Stimulated activated CD4-positive, alpha-beta T cell treated with anti-CD3 and anti-CD28 coated beads, Interleukin-12 subunit alpha, Interleukin-12 subunit beta, amount 100 ng/mL, for 48 hours (primary cell): ENCODE results near the gene MCM9.
A peak's percentile ranks its signal among the peaks of the same experiment; 100 is the strongest.

Experiments
- DNase-seq, 3 donors: peaks; one replicate each; pipeline ENCODE4 v3.0.0-alpha.2; 2020; ENCODE audit warnings: low read depth in 2 of 3, low spot score in 1 of 3

The MCM9 gene

DNA sequence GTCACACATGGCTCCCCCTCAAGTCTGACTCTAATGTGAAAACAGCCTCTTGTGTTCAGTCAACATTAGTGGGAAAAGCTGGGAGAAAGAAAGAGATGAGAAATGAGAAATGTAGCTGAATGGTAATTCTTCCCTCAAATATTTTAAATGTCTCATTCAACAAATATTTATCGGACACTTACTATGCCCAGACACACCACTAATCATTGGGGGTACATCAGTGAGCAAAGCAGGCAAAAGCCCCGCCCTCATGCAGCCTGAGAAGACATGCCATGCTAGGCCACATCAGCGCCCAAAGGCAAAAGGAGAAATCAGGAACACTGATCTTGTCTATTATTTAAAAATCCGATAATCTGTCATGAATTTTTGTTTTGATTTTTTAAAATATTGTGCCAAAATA, 130.9 kb downstream of the MCM9 start:
- DNase-seq, result no peak

DNA sequence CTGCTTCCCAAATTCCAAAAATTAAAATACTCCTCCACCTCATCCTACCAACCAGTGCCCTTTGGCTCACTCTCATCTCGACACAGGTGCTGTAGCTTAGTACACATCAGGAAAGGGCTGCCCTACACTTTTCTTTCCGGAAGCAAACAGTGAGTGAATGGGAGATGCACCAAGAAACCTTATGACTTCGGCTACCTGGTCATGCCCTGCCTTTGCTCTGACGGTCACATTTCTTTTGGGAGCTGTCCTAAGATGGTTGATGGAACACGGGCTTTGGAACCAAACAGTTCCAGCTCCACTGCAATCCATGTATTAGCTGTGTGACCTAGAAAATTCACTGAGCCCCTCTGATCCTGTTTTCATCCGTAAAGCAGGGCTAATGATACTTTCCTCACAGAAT, 133.7 kb downstream of the MCM9 start:
- no peak for DNase-seq

DNA sequence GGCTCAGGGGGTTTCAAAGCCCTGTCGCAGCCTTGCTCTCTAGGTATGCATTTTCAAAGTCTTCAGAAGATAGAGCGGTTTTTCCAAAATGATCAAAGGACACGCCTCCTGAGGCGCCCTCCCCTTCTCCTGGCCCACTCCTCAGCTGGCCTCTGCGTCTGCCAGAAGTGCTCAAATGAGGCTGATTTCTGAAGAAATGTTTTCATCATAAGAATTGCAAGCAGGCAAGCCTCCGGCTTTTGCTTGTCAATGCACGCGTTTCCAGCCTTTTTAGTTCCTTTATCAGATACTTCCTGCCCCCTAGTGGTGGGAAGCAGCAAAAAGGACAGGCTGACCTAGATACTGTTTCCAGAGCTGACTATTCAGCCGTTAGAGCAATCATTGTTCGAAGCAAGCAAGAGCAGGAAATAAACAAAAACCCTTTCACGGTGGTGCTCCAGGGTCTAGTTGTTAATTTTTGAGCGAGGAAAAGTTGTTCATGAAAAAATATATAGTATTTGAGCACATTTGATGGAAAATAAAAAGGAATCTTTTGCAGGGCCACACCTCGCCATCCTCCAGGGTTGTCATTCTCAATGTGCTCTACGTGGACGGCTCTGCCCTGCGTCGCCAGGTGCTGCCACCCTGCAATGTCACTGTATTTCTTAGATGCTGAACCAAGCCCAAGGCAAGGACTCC, 134.4 kb downstream of the MCM9 start:
- DNase-seq, result peak; percentile 73 to 88 (median 76)

DNA sequence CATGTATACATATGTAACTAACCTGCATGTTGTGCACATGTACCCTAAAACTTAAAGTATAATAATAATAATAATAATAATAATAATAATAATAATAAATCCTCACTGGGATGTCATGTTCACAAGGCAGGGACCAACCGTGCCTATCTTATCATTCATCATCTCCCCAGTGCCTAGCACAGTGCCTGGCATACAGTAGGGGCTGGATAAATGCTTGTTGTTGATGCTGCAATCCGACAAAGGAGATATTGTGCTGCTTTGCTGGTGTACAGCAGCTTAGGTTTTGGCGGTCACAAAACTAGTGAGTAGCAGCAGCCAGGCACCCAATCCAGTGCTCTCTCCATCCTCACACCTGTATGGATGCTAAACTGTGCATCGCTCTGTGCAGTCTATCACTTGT, 135.1 kb downstream of the MCM9 start:
- no peak for DNase-seq

DNA sequence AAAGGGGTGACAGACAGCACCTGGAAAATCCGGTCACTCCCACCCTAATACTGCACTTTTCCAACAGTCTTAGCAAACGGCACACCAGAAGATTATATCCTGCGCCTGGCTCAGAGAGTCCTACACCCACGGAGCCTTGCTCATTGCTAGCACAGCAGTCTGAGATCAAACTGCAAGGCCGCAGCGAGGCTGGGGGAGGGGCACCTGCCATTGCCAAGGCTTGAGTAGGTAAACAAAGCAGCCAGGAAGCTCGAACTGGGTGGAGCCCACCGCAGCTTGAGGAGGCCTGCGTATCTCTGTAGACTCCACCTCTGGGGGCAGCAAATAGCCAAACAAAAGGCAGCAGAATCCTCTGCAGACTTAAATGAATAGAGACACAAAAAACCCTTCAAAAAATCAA, 138.4 kb downstream of the MCM9 start:
- peak; percentile 34 to 51 (median 48) for DNase-seq

DNA sequence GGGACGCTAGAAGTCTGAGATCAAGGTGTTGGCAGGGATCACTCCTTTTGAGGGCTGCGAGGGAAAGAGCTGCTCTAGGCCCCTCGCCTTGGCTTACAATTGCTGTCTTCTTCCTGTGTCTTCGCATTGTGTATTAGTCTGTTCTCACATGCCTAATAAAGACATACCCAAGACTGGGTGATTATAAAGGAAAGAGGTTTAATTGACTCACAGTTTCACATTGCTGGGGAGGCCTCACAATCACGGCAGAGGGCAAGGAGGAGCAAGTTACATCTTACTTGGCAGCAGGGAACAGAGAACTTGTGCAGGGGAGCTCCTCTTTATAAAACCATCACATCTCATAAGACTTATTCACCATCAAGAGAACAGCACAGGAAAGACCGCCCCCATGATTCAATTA, 143.5 kb downstream of the MCM9 start:
- peak in 1 of 3 donors; percentile 24 for DNase-seq

DNA sequence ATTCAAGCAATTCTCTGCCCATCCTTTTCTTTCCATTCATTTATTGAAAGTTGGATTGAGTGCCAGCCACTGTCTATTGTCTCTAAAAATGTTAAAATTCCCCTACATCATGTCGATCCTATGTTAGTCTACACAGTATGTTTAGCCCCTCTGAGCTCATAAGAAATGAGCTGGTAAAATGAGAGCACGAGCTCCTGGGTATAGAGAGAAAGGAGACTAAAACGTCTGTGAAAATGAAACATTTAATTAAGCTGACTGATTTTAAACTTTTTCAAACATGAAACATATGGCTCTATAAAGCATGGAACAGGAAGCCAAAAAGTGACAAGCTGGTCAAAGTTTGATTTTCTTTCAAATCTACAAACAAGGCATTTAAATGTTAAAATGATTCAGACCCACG, 145.0 kb downstream of the MCM9 start:
- no peak for DNase-seq

DNA sequence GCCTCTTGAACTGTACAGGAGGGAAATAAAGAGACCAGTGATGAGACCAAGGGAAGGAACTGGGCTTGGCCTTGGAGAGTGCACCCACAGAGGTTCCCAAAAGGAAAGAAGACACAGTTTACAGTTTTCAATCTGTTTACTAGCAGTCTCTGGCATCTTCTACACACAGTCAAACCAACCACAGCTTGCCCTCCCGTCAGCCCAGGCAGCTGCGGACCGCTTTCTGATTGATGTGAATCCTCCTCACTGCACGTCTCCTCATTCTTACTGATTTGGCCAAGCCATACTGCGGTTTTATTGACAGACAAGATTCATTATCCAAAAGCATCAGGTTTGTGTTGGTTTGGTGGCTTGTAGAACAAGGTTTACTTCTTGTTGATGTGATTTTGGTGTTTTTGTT, 145.5 kb downstream of the MCM9 start:
- DNase-seq, result no peak

DNA sequence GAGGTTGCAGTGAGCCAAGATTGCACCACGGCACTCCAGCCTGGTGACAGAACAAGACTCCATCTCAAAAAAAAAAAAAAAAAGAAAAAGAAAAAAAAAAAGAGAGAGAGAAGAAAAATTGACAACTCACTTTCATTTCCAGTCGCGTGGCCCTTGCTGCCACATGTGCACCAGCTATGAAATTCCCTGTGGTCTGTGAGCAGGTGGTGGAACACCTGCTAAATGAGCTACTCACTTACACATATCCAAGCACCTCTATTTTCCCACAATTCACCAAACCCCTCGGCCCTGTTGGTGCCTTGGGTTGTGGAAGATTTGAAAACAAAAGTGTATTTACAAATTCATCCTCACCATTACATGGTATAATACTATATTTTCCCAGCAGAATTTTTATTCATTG, 146.3 kb downstream of the MCM9 start:
- no peak for DNase-seq

DNA sequence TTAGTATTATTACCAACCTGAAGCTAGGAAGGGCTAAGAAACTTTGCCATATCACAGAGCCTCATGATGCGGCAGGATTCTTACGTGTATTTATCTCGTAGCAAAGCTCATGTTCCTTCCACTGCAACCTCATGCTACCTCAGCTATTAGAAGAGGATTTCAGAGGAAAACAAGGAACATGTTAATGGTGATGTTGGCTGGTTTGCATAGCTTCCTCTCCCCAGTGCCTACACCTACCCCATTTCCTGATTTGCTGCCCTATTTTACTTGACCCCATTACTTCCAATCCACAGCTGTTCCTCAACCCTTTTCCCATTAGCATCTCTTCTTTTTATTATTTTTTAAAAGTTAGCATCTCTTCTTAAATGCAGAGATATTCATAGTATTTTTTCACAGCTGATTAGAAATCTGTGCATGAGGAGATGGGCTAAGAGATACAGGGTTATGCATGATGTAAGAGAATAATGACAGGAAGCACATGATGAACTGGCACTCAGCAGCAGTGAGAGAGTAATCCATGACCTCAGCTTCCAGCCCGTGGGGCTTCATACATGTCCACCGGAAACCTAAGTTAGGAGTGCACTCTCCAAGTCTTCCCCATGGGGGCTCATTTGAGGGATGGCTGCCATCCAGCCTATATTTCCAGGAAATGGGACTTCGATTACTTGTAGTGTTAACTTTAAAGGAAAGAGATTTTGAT, 147.1 kb downstream of the MCM9 start:
- no peak for DNase-seq

DNA sequence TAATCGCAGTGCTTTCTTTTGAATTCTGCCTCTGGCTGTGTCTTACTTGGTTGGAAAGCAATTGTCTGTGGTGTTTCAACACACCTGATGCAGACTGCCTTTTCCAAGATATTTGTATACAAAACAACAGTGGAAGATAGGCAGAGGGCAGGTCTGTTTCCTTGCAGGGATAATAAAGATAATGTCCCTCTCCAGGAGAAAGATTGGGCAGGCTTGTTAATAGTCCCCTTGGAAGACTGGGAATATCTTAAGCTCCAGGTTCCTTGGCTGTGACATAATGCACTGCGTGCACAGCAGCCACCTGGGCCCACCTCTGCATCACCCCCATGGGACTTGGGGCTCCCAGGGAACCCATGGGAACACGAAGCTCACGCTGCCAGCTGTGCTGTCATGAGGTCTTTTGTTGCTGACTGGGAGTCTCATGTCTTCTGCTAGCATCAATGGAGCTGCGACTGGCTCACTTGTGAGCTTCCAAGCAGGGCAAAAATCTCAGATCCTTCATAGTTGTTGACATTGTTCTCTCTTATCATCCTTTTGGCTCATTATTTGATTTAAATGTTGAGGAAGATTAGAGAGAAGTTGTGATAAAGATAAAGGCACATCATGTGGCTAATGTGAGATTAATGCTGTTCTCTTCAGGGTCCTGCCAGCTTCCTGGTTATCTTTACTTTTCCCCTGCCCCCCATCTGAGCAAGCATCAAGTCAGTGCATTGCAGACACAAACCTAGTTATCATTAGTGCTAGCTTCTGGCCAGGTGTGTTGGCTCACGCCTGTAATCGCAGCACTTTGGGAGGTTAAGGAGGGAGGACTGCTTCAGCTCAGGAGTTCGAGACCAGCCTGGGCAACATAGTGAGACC, 148.1 kb downstream of the MCM9 start:
- DNase-seq, result no peak

DNA sequence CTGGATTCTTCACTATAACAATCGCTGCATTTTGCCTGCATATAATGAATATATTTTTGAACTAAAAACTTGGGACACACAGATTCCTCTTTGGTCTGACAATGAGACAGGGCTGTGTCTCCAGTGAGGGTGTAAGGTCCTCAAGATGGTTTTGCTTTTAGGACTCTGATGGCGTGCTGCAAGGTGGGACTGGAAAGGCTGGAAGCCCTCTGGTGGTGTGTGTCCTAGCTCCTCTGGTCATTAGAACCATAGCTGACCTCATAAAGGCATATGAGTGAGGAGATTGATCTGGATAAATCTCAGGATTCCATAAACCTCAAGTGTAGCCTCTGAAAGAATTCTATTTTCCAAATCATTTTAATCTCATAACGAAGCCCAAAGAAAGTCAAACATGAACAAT, 149.4 kb downstream of the MCM9 start:
- no peak for DNase-seq

DNA sequence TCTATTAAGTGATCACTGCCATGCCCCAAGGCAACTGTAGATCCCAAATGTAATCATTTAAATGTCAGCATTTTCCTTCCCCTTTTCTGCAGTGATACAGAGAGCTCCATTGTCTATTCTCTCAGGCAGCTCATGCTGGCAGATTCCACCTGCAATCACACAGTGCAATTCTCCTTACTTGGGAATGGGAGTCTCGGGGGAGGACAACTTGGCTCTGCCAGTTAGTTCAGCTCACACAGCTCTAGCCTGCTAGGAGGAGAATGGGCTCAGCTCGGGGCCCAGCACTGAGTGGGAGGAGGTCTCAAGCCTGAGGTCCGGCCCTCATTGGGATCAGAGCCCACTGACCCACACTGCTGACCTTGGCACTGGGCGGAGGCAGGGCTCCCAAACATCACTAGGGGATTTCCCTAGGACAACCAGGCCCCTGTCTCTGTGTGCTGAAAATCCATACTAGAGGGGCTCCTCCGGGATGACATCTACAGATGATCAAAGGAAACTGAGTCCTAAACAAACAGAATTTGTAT, 150.3 kb downstream of the MCM9 start:
- DNase-seq, result no peak

DNA sequence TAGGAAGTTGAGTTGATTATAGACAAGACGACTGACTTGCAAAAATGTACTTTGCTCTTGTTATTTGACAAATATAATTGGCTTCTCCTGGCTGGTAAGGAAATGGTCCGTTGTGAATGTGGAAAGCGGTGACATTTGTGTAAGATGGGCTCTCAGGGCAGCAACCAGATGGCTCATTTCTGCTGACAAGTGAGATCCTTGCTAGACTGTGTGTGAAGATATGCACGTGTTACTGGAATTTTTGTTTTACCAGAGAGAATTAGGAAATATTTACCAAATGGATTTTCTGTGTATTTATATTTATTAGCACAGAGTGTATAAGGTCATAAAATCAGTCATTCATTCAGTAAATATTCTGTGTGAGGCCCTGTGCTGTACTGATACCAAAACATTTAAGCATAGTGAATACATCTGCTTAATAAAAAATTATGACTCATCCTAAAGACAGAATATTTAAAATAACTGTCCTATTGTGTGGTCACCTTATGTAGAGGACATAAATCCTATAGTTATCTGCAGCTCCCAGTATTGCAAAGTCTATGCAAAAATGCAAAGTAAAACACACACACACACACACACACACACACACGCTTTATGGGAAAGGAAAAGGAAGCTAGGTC, 150.9 kb downstream of the MCM9 start:
- no peak for DNase-seq

DNA sequence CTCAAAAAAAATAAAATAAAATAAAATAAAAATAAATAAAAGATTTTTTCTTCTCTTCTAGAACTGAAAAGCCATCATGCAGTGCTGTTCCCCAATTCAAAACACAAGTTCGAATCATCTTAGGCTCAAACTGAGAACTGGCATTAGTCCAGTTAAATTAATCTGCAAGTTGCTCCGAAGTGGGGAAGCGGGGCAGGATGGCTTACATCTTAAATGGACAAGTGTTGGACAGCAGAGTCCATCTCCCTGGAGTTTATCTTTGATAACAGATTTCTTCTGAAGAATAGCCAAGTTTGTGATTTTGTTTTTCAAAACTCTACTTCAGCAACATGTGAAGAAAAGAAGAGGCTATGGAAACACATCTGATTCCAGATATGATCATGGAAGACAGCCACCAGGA, 152.3 kb downstream of the MCM9 start:
- DNase-seq, result no peak

DNA sequence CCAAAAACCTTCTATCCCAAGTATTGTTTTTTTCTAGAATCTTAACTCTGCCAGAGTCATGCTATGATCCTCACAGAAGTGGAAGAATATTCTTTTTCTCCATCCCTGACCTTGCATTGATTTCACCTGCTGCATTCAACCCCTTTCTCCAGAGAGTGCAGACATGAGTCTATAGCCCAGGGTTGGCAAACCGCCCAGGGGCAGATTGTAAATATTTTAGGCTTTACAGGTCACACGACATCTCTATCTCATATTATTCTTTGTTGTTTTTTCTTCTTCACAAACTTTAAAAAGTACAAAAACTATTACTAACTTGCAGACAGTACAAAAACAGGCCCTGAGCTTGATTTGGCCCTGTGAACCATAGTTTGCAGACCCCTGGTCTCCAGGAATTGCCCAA, 153.1 kb downstream of the MCM9 start:
- DNase-seq, result no peak

DNA sequence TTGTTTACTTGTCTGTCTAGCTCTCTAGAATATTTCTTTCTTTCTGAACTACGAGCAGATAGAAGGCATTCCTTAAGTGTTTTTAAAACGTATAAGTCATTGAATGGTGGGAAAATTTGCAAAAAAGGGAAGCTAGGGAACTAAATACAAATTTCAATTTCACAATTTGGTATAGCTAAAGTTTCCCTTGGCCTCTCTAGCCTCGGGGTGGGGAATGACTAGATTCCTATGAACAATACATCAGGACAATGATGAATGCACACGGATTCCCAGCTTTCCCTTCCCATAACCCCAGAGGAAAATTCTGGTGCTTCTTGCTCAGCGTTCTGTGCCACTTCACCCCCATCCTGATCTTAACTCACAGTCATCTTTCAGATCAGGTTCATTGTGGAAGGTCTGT, 154.3 kb downstream of the MCM9 start:
- DNase-seq, result no peak

DNA sequence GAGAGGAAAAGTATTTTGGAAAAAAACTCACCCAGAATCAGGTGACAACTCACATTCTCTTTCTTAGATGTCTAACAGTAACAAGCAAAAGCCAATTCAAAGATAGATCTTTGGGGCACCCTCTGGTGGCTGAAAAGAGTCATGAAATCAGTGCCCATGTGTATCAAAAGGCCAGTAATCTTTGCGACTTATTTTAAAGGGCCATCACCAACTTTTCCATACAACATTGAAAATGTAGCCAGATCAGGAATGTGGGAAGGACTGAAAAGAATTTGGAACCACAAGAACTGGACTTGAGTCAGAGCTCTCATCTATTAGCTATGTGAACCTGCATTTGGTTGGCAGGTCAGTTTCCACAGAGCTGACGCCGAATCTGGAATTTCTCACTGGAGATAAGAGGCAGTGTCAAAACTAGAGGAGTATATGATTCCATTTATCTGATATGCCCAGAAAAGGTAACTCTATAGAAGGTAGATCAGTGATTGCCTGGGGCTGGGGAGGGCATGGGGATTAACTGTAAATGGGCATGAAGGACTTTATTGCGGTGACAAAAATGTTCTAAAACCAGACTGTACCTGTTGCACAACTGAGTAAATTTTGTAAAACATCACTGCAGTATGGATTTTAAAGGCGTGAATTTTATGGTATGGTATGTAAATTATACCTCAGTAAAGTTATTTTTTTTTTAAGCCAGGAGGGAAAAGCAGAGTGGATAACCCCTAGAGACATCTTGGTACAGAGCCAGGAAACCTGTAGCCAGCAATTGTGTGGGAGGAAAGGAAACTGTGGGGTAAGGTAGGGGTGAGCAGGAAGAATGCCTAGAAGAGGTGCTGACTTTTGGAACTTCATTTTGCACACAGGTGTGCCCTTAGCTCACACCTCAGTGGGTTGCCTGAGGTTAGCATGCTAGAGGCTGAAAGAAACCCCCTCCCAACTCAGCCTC, 158.1 kb downstream of the MCM9 start:
- peak; percentile 49 to 66 (median 56) for DNase-seq

DNA sequence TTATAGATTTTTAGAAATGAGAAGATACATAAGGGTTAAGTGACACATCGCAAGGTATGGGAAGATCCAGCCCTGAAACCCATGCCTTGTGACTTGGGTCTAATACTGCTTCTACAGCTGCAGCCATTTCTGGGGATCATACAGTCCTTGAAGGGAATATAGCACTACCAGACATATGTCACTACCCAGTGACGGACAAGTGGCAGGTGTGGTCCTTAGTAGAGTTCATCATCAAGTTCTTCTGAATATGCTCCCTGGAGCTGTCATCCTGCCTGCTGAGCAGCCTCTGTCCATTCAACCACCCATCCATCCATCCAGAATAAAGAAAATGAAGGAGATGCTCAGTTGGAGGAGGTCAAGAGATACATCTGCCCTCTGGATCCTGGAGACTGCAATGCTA, 159.6 kb downstream of the MCM9 start:
- no peak for DNase-seq

DNA sequence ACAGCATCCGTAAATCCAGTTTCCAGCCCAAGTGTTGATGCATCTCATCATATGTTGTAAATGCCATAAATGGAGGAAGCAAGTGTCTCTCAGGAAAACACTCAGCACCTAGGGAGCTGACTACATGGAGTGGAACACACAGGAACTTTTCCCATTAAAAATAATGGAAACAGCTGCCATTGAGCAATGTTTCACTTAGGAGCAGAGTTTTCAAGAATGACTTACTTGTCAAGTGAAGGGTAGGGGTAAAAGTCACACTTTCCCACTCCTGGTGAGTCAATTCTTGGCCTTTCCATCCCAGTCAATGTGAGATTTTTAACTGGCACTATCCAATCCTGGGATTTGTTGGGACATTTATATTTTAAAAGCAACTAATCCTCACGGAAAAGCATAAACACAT, 160.4 kb downstream of the MCM9 start:
- DNase-seq, result no peak
